NCI-H2171 treated with DMSO at 0.1 percent for 48 hours (cell line): Measurements from ENCODE around the gene ABL1.

Experiments
- DNase-seq: peaks from one replicate; lab custom pipeline; 2025; lab: John Stamatoyannopoulos, UW

Gene ABL1

DNA sequence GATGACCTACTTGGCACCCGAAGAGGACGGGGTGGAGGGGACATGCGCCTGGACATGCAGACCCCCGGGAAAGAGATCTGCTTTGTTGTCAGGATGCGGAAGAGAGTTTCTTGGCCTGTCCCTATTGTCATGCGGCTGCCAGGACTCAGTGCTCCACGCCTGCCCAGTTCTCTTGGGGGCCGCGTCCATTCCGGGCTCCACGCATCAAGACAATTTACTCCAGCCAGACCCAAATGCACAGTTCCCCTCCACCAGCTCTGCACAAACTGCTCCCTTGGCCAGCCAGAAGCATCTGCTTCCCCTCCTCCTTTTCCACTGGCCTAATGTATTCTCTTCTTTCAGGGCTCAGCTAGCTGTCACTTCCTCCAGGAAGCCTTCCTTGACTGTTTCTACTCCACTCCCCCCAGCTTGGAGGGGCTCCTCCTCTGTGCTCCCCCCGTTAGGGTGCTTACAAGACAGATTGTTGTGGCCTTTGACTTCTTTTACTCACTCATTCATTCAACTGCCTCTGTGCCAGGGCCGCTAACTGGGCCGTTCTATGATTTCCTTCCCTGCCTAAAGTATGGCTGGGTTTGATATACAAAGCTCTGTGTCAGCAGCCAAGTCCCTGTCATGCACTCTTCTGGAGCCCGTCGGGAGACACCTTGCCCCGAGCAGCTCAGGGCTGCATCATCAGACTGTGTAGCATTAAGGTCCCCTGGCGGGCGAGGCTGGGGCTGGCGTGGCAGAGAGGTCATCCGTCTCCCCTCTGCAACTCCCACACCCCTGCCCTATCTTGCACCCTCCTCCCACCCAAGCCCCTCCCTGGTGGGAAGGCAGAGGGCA lies 97.4 kb downstream of the ABL1 start:
- DNase-seq = no peak

- DNase-seq = no peak
Measured at GRCh38 chr9:130933114-130934046, 98.3 kb downstream of the ABL1 start.

DNA sequence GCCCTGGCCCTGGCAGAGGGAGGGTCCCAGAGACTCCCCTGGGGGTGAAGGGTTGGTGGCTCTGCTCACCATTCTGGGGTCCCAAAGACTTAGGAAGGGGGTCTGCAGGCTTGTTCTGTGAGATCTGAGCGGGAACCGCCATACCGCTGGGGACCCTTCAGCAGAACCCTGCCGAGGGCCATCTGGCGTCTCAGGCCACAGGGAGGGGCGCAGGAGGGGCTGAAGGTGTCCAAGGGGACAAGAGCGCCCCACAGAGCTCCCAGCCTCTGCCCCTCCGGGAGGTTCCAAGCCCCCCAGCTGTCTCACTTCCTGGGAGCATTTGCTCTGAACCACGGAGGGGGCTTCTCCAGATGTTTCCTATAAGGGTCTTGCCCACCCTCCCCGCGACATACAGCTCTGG lies 99.2 kb downstream of the ABL1 start:
- DNase-seq = no peak

DNA sequence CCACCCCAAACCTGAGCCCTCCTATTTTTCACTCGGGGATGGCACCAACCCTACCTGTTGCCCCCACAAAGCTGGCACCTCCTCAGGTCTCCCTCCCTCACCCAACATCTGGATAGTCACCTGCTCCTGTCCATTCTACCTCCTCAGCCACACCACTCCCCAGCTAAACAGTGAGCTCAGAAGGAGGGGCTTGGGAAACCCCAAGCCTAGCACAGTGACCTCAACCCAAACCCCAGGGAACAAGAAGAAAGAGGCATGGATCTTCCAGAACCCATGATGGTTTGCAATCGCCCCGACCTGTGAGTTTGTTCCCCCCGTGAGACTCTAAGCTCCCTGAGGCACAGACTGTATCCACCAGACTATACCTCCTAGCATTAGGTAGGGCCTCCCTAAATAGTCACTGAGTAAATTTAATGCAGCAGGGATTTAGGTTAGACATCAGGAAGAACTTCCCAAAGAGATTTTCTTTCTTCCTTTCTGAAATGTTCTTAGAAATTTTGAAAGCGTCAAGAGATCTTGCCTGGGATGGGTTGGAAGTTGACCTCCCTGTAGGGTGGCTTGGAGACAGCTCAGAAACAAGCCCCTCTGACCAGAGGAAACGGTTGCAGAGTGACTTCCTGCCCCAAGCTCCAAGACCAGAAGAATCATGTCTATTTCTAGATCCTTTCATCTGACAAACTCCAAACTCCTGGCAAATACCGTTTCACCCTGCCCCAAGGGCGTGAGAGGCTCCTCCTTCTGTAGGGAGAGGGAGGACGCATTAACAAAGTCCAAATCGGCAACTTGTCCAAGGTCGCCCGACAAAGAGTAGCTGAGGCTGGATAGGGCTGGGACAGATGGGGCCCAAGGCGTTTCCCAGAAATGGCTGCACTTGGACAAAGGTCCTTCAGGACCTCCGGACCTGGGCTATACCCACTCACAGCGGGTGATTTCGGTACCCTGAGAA lies 99.9 kb downstream of the ABL1 start:
- no peak for DNase-seq

- no peak for DNase-seq
Measured at GRCh38 chr9:130935648-130936271, 100.7 kb downstream of the ABL1 start.

DNA sequence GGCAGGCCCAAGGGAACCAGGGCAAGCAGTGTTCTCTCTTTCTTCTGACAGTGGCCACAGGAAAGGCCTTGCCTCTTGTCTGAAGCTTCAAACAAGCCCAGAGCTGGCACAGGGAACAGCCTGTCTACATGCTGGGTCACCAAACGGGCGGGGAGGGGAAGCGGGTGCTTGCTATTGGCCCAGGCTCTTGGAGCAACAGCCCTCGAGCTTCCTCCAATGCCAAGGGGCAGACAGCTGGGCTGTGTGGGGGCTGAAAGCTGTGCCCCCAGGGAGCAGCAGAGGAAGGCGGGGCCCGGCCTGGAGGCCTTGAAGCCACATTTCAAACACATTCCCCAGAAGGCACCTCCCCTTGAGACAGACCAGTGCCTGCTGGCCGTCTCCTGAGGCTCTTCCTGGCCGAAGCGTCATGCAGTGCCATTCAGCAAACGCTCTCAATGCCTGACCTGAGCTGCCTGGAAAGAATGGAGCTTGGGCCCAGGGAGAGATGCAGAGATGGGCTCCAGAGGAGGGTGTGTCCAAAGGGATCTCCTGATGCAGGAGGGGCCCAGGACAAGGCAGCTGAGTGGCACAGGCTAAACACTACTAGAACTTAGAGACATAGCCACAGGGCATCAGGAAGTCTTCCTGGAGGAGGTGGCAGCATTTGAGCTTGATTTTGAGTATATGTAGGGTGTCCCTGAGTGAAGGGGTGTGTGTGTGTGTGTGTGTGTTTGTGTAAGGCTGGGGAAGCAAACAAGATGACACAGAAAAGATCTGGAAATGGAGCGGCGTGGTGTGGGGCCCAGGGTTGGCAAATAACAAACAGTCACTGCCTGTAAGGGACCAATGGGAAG lies 101.4 kb downstream of the ABL1 start:
- peak; percentile 71 for DNase-seq
